OCI-LY1 (cell line): ENCODE data around the gene CNTNAP2.

Experiments used
- EZH2 ChIP-seq: fragments of 200-600 bp; sonication (generic), shearing (Covaris generic); IDR thresholded peaks from 2 replicates; pipeline ENCODE4 v1.8.0; 2017; ENCODE audit warnings: borderline replicate concordance, mixed run types, mild to moderate bottlenecking, antibody characterized with exemption, low read length, moderate library complexity, mixed read lengths
- TF ChIP-seq, protein P1 (sequence below): fragments of 200-600 bp; sonication (generic), shearing (Covaris generic); IDR thresholded peaks from 2 replicates; pipeline ENCODE4 v1.5.1; 2017; ENCODE audit warnings: mild to moderate bottlenecking, antibody characterized with exemption, low read length, moderate library complexity, mixed read lengths

DNA sequence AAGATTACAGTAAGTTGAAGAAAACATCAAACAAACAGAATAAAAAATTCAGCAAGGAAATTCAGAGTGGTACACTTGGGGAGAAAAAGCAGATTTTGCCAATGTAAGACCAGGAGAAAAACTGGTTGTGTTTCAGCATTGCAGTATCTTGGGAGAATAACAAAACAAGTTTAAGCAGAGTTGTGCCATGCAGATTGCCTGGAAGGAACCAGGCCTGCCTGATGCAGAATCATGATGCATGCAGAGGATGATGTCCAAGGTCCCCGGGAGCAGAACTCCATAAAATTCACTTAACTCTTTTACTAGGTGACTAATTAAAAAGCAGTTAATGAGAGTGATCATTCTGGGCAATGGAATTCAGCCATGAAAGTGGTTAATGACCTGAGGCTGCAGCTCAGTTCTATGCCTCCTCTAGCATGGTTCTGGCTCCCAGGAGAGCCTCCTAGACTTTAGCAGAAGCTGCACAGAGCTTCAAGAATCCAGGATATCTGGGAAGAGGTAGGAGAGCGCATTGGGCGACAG, 2094.3 kb downstream of the CNTNAP2 start:
- TF ChIP-seq, protein P1, sequence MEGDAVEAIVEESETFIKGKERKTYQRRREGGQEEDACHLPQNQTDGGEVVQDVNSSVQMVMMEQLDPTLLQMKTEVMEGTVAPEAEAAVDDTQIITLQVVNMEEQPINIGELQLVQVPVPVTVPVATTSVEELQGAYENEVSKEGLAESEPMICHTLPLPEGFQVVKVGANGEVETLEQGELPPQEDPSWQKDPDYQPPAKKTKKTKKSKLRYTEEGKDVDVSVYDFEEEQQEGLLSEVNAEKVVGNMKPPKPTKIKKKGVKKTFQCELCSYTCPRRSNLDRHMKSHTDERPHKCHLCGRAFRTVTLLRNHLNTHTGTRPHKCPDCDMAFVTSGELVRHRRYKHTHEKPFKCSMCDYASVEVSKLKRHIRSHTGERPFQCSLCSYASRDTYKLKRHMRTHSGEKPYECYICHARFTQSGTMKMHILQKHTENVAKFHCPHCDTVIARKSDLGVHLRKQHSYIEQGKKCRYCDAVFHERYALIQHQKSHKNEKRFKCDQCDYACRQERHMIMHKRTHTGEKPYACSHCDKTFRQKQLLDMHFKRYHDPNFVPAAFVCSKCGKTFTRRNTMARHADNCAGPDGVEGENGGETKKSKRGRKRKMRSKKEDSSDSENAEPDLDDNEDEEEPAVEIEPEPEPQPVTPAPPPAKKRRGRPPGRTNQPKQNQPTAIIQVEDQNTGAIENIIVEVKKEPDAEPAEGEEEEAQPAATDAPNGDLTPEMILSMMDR, result no peak
- TF ChIP-seq EZH2, result no peak
